ENCODE measurements around the gene DENND4A.

Gene DENND4A

DNA sequence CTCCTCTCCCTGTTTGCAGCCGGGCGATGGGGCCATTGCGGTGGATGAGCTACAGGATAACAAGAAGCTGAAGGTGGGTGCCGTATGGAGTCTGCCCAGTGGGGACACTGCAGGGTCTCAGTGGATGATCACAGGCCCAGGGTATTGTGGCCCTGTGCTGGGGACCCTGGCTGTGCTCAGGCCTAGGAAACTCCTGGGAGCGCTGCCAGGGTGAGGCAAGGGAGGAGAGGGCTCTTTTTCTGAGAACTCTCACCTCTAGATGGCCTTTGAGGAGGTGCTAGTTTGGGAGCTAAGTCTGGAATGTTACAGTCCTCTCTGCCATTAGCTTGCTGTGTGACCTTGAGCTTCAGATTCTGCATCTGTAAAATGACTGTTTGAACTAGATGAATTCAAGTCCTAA is 154.0 kb downstream of the DENND4A start:
- Histone ChIP-seq H3K9ac (ENCODE audit: low read length) (no peak overlapping the region), H3K36me3 (ENCODE audit: control insufficient read depth, low read depth, low read length) (no peaks in the 10 kb centered on the region), H3K4me3 (ENCODE audit: low read length) (no peak overlapping the region), H3K27ac (ENCODE audit: low read length) (no peak overlapping the region), H3K9me3 (ENCODE audit: control insufficient read depth, low read depth, low read length) (no peaks in the 10 kb centered on the region), H3K27me3 (ENCODE audit: control insufficient read depth, insufficient read depth, low read length) (no peaks in the 10 kb centered on the region), H3K4me1 (ENCODE audit: control insufficient read depth, low read depth, low read length) (peaks cover 3% of the 10 kb centered on the region)

DNA sequence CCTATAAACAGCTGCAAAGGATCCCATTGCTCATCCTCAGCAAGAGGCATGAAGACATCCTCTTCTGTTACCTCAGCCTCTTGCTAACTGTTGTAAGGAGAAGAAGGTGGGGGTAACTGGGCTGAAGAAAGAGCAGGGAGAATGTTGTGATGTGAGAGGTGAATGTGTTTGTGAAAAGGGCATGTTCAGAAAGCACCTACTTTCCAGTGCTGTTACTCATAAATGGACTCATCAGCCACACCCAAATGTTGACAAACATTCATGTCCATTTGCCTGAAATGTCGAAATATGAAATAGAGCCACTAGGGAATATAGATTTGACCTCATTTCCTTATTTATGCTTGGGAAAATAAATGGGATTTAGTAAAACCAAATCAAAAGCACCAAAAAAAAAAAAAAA is 157.7 kb downstream of the DENND4A start:
- Histone ChIP-seq H3K27me3 (ENCODE audit: control insufficient read depth, insufficient read depth, low read length) (no peaks in the 10 kb centered on the region), H3K36me3 (ENCODE audit: control insufficient read depth, low read depth, low read length) (no peaks in the 10 kb centered on the region), H3K4me1 (ENCODE audit: control insufficient read depth, low read depth, low read length) (peaks cover 3% of the 10 kb centered on the region), H3K27ac (ENCODE audit: low read length) (no peak overlapping the region), H3K9me3 (ENCODE audit: control insufficient read depth, low read depth, low read length) (no peaks in the 10 kb centered on the region), H3K9ac (ENCODE audit: low read length) (no peak overlapping the region), H3K4me3 (ENCODE audit: low read length) (no peak overlapping the region)

DNA sequence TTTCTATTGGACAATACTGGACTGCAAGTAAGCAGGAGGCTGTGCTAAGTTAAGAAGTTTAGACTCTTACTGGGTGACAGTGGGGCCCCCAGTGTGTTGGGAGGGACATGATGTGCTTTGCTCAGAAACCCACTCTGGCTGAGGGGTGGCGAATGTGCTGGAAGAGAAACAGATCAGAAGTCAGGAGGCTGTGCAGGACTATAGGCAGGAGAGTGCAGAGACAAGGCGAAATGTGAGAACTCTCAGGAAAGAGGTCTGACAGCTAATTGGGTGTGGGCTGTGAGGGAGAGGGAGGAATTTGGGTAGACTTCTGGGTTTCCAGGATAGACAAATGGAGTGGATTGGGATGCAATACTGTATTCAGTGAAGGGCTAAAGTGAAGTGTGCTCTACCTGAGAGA is 158.3 kb downstream of the DENND4A start:
- Histone ChIP-seq H3K27me3 (ENCODE audit: control insufficient read depth, insufficient read depth, low read length) (no peaks in the 10 kb centered on the region), H3K9ac (ENCODE audit: low read length) (no peak overlapping the region), H3K36me3 (ENCODE audit: control insufficient read depth, low read depth, low read length) (no peaks in the 10 kb centered on the region), H3K27ac (ENCODE audit: low read length) (no peak overlapping the region), H3K4me1 (ENCODE audit: control insufficient read depth, low read depth, low read length) (peaks cover 3% of the 10 kb centered on the region), H3K4me3 (ENCODE audit: low read length) (no peak overlapping the region), H3K9me3 (ENCODE audit: control insufficient read depth, low read depth, low read length) (no peaks in the 10 kb centered on the region)

DNA sequence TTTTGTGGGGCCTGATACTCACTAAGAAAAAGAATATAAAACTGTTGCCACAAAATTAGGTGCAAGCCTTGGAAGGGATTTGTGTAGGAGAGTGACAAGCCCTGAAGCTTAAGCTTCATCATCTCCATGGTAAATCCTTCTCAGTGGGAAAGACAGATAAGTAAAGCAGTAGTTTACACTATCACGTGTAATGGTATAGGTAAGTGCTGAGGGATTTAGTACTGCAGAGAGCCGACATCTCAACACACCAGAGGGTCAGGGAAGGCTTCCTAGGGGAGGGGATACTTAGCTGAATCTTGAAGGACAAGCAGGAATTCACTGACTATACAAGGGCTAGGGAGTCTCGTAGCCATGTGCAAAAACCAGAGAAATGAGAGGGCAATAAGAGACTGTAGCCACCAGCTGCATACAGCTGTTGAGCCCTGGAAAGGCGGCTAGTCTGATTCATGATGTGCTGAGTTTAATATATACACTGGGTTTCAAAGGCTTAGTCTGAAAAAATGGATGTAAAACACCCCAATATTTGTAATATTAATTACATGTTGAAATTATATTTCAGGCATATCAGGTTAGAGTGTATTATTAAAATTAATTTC is 159.2 kb downstream of the DENND4A start:
- Histone ChIP-seq H3K9me3 (ENCODE audit: control insufficient read depth, low read depth, low read length) (no peaks in the 10 kb centered on the region), H3K4me1 (ENCODE audit: control insufficient read depth, low read depth, low read length) (no peaks in the 10 kb centered on the region), H3K9ac (ENCODE audit: low read length) (no peak overlapping the region), H3K27ac (ENCODE audit: low read length) (no peak overlapping the region), H3K4me3 (ENCODE audit: low read length) (no peak overlapping the region), H3K27me3 (ENCODE audit: control insufficient read depth, insufficient read depth, low read length) (no peaks in the 10 kb centered on the region), H3K36me3 (ENCODE audit: control insufficient read depth, low read depth, low read length) (no peaks in the 10 kb centered on the region)

DNA sequence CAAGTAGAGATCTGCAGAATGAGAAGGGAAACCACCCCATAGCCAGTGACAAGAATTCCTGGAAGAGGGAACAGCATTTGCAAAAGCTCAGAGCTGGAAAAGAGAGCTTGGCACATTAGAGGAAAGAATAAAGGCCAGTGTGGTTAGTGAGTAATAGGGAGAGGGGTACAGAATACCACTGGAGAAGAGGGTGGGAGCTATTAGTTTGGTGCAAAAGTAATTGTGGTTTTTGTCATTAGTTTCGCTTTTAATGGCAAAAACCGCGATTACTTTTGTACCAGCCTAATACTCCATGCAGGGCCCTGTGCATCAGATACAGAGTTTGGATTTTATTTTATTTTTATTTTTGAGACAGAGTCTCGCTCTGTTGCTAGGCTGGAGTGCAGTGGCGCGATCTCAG is 160.6 kb downstream of the DENND4A start:
- Histone ChIP-seq H3K4me3 (ENCODE audit: low read length) (no peak overlapping the region), H3K27me3 (ENCODE audit: control insufficient read depth, insufficient read depth, low read length) (no peaks in the 10 kb centered on the region), H3K9me3 (ENCODE audit: control insufficient read depth, low read depth, low read length) (no peaks in the 10 kb centered on the region), H3K9ac (ENCODE audit: low read length) (no peak overlapping the region), H3K36me3 (ENCODE audit: control insufficient read depth, low read depth, low read length) (no peaks in the 10 kb centered on the region), H3K4me1 (ENCODE audit: control insufficient read depth, low read depth, low read length) (no peaks in the 10 kb centered on the region), H3K27ac (ENCODE audit: low read length) (no peak overlapping the region)

DNA sequence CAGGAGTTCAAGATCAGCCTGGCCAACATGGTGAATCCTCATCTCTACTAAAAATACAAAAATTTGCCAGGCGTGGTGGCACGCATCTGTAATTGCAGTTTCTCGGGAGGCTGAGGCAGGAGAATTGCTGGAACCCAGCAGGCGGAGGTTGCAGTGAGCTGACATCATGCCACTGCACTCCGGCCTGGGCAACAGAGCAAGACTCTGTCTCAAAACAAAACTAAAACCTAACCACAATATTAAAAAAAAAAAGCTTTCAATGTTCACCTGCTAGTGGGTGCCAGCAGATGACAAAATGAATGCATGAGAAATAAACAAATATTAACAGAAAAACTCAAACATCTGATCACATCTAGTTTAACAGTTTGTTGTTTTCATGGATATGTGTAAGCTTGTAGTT is 161.3 kb downstream of the DENND4A start:
- Histone ChIP-seq H3K4me1 (ENCODE audit: control insufficient read depth, low read depth, low read length) (no peaks in the 10 kb centered on the region), H3K36me3 (ENCODE audit: control insufficient read depth, low read depth, low read length) (no peaks in the 10 kb centered on the region), H3K27me3 (ENCODE audit: control insufficient read depth, insufficient read depth, low read length) (no peaks in the 10 kb centered on the region), H3K9ac (ENCODE audit: low read length) (no peak overlapping the region), H3K27ac (ENCODE audit: low read length) (no peak overlapping the region), H3K9me3 (ENCODE audit: control insufficient read depth, low read depth, low read length) (no peaks in the 10 kb centered on the region), H3K4me3 (ENCODE audit: low read length) (no peak overlapping the region)

DNA sequence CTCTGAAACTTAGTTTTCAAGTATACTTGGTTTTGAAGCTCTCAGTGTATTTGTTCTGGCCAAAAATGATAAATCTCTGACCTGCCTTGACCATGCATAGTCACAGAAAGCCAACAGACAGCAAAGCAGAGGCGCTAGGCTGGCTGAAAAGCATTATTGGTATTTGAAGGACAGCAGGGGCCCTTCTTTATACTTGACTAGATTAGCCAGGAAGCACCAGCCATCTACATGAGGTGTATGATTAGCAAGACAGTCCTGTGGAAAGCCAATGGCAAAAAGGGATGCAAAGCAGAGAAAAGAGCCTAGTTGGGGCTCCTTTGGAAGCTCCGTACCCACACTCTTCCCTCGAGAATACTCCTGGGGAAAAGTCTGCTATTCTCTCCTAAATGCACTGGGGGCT is 162.5 kb downstream of the DENND4A start:
- H3K4me1 ChIP-seq (ENCODE audit: control insufficient read depth, low read depth, low read length): no peaks in the 10 kb centered on the region
- H3K9ac ChIP-seq (ENCODE audit: low read length): no peak overlapping the region
- no peaks in the 10 kb centered on the region for H3K9me3 ChIP-seq (ENCODE audit: control insufficient read depth, low read depth, low read length)
- no peak overlapping the region for H3K4me3 ChIP-seq (ENCODE audit: low read length)
- no peak overlapping the region for H3K27ac ChIP-seq (ENCODE audit: low read length)
- H3K36me3 ChIP-seq (ENCODE audit: control insufficient read depth, low read depth, low read length): no peaks in the 10 kb centered on the region
- no peaks in the 10 kb centered on the region for H3K27me3 ChIP-seq (ENCODE audit: control insufficient read depth, insufficient read depth, low read length)

DNA sequence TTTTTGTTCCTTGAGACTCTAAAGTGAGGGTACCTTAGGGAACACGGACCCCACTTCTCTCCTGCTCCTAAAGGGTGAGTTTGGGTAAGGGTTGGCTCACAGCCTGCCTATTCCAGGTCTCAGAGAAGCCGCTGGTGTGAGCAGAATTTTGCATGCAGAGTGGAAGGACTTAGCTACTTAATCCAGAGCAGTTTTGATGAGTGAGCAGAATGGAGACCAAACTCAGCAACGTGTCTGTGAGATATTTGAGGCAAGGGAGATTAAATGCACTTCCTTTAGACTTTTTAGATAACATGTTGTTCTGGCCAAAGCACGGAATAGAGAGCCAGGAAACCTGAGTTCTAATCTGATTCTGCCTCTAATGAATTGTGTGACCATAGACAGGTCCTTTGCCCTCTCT is 165.2 kb downstream of the DENND4A start:
- Histone ChIP-seq H3K9ac (ENCODE audit: low read length) (no peak overlapping the region), H3K36me3 (ENCODE audit: control insufficient read depth, low read depth, low read length) (no peaks in the 10 kb centered on the region), H3K4me3 (ENCODE audit: low read length) (no peak overlapping the region), H3K9me3 (ENCODE audit: control insufficient read depth, low read depth, low read length) (no peaks in the 10 kb centered on the region), H3K27me3 (ENCODE audit: control insufficient read depth, insufficient read depth, low read length) (no peaks in the 10 kb centered on the region), H3K27ac (ENCODE audit: low read length) (no peak overlapping the region), H3K4me1 (ENCODE audit: control insufficient read depth, low read depth, low read length) (no peaks in the 10 kb centered on the region)

DNA sequence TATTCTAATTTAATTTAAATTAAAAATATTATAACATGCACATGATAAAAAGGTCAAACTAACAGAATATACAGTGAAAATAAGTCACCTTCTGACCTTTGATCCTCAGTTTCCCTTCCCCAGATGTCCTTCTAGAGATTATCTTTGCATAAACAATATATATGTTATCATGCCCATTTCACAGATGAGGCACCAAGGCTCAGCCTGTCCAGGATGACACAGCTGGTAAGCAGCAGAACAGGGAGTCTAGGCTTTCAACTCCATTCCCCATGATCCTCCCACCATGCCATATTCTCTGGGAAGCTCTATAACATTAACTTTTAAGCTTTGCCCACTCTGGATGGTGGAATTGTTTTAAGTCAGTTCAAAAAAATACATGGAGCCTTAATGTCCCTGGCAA is 169.0 kb downstream of the DENND4A start:
- Histone ChIP-seq H3K27me3 (ENCODE audit: control insufficient read depth, insufficient read depth, low read length) (no peaks in the 10 kb centered on the region), H3K36me3 (ENCODE audit: control insufficient read depth, low read depth, low read length) (no peaks in the 10 kb centered on the region), H3K4me1 (ENCODE audit: control insufficient read depth, low read depth, low read length) (peaks cover 11% of the 10 kb centered on the region), H3K9ac (ENCODE audit: low read length) (no peak overlapping the region), H3K4me3 (ENCODE audit: low read length) (no peak overlapping the region), H3K27ac (ENCODE audit: low read length) (no peak overlapping the region), H3K9me3 (ENCODE audit: control insufficient read depth, low read depth, low read length) (no peaks in the 10 kb centered on the region)

DNA sequence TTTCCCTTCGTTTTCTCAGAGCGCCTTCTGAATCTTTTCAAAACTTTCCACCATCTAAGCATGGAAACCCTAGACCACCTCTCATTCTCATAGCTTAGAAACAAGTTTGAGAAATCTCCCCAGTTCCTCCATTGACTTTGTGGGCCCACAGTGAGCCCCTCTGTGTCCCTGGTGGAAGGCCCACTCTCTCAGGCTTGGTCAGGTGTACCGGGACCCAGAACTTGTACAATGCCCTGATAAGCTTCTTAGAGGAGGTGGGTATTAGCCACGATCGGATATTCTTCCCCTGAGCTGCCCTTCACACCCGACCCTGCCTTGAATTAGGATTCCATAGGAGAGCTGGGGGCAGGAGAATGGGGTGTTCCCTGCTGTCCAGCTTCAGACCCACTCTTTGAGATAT is 170.5 kb downstream of the DENND4A start, which contains the start of gene SLC24A1:
Gene SLC24A1 (plus strand): TSS at position 301 of the 400 bp plus-strand sequence. CDS start 2,143 bp downstream, outside the sequence.
- peaks cover 11% of the 10 kb centered on the region for H3K4me1 ChIP-seq (ENCODE audit: control insufficient read depth, low read depth, low read length)
- H3K27ac ChIP-seq (ENCODE audit: low read length): no peak within 1 kb of the TSS
- H3K4me3 ChIP-seq (ENCODE audit: low read length): no peak within 1 kb of the TSS
- H3K9ac ChIP-seq (ENCODE audit: low read length): no peak within 1 kb of the TSS
- no peaks in the 10 kb centered on the region for H3K27me3 ChIP-seq (ENCODE audit: control insufficient read depth, insufficient read depth, low read length)
- no peaks in the 10 kb centered on the region for H3K36me3 ChIP-seq (ENCODE audit: control insufficient read depth, low read depth, low read length)
- H3K9me3 ChIP-seq (ENCODE audit: control insufficient read depth, low read depth, low read length): no peaks in the 10 kb centered on the region

DNA sequence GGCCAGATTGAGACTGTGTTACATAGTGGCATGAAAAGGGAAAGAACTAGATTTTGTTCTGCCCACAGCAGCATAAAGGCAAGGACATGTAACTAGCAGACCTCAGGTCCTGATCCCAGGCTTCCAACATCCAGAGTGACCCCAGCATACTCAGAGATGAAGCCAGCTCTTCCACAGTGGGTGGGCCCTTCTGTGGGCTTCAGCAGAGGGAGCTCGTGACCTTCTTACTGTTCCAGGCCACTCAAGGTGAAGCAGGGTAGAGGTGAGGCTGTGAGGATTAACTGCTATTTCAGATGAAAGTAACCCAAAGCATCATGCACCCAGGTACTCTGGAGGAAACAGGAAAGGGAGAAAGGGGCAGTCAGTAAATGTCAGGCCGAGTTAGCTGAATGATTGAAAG is 171.3 kb downstream of the DENND4A start:
- no peaks in the 10 kb centered on the region for H3K27me3 ChIP-seq (ENCODE audit: control insufficient read depth, insufficient read depth, low read length)
- peaks cover 11% of the 10 kb centered on the region for H3K4me1 ChIP-seq (ENCODE audit: control insufficient read depth, low read depth, low read length)
- H3K4me3 ChIP-seq (ENCODE audit: low read length): no peak overlapping the region
- H3K9ac ChIP-seq (ENCODE audit: low read length): no peak overlapping the region
- H3K9me3 ChIP-seq (ENCODE audit: control insufficient read depth, low read depth, low read length): no peaks in the 10 kb centered on the region
- H3K36me3 ChIP-seq (ENCODE audit: control insufficient read depth, low read depth, low read length): no peaks in the 10 kb centered on the region
- no peak overlapping the region for H3K27ac ChIP-seq (ENCODE audit: low read length)

DNA sequence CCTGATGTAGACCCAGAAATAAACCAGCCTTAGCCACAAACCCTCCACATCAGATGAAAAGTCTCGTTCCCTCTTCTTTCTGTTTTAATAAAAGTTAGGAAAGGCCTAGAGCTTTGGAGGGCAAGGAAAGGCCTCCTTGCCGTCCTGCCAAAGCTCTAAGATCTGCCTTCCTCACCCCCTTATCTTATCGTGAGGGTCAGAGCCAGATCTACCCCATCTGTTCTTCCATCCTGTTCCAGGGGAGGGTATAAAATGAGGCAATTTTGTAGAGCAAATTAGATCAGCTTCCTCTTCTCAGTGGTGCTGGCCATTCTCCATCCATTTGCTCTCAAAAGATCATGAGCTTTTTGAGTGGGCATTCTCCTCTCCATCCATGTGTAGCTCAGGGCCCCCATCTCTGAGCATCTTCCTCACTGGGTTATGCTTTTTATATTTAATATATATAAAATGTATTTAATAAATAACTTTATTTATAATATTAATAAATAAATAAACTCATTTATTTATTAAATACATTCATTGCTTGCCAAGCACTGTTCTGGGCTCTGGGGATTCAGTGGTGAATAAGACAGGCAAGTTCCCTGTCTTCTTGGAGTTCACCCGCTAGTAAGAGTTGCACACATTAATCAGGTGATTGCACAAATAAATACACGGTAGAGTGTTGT is 172.3 kb downstream of the DENND4A start:
- H3K9ac ChIP-seq (ENCODE audit: low read length): no peak overlapping the region
- H3K9me3 ChIP-seq (ENCODE audit: control insufficient read depth, low read depth, low read length): no peaks in the 10 kb centered on the region
- no peaks in the 10 kb centered on the region for H3K27me3 ChIP-seq (ENCODE audit: control insufficient read depth, insufficient read depth, low read length)
- no peak overlapping the region for H3K4me3 ChIP-seq (ENCODE audit: low read length)
- H3K4me1 ChIP-seq (ENCODE audit: control insufficient read depth, low read depth, low read length): peaks cover 11% of the 10 kb centered on the region
- H3K27ac ChIP-seq (ENCODE audit: low read length): no peak overlapping the region
- no peaks in the 10 kb centered on the region for H3K36me3 ChIP-seq (ENCODE audit: control insufficient read depth, low read depth, low read length)
